Adrenal gland (tissue), 5 donors: ENCODE results near the gene C11orf68.

Experiments
- CTCF ChIP-seq, 6 experiments: fragments of 450-650 bp in 4 of 6; fragments of 200-600 bp in 2 of 6; sonication (generic) in 1 of 6; IDR thresholded peaks; 1 replicate in 5 of 6; 2 replicates in 1 of 6; pipeline versions ENCODE4 v1.5.1 to v1.8.0; 2016 to 2021; ENCODE audit warnings: antibody characterized with exemption in 6 of 6, mild to moderate bottlenecking in 2 of 6, moderate library complexity in 1 of 6
- POLR2A ChIP-seq, 2 donors: fragments of 450-650 bp; IDR thresholded peaks; one replicate each; pipeline ENCODE4 v1.6.1; 2017; ENCODE audit warnings: antibody characterized with exemption in 2 of 2, mild to moderate bottlenecking in 2 of 2, moderate library complexity in 1 of 2
- donor health status: DM: no; HTN: no; CAD: no.

- TF ChIP-seq CTCF (IDR thresholded peaks at IDR 0.05) (no peak), POLR2A (IDR thresholded peaks at IDR 0.05) (no peak)
Measured at GRCh38 chr11:65880844-65881421, 37.9 kb downstream of the C11orf68 start.
